Ureter (tissue), 1 donor: Measurements from ENCODE around the gene KIF5A. TPM values are rescaled to one million over a fixed set of nuclear protein-coding genes. Genes with fewer than 3 reads are reported as not detected.
"Not testable (repeated sequence)": the region's sequence is repeated elsewhere in the genome, so short reads cannot be mapped to it uniquely, and the experiment has no call there.

Experiments used
- DNase-seq: peaks from one replicate; pipeline ENCODE4 v3.0.0-alpha.2; 2020; ENCODE audit warnings: low spot score
- total RNA-seq: library from RNA; stranded (reverse); gene quantifications from one replicate; pipeline ENCODE4 v1.2.4, GENCODE V29; 2023
- donor health status: DM: yes; HTN: yes; CAD: no.

KIF5A gene
- total RNA-seq, 1 donor from 2014 or later, result 0.99 TPM

DNA sequence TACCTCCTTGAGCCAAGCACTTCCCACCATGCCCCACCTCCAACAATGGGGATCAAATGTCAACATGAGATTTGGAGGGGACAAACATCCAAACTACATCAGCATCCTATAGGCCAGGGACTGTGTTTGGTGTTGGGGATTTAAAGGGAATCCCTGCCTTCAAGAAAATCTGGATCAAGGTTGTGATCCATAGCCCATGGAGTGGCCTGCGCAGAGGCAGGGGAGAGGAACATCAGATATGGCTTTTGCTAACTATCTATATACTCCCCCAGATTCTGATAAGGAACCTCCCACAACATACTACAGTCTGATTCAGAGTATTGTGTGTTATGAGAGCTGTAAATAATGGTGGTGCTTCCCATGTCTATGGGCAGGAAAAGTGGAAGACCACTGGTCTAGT lies 5.1 kb downstream of the KIF5A start:
- DNase-seq, result no peak

DNA sequence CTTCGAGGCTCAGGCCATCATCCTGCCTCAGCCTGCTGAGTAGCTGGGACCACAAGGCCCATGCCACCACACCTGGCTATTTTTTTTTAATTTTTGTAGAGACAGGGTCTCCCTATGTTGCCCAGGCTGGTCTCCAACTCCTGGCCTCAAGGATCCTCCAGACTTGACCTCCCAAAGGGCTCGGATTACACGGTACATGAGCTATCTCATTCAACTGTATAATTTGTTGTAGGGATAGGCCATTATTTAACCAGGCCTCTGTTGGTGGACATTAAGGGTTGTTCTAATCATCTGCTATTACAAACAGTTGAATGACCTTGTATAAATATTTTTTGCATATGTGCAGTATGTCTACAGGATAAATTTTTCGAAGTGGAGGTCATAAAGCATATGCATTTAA lies 9.0 kb downstream of the KIF5A start:
- DNase-seq, result no peak

DNA sequence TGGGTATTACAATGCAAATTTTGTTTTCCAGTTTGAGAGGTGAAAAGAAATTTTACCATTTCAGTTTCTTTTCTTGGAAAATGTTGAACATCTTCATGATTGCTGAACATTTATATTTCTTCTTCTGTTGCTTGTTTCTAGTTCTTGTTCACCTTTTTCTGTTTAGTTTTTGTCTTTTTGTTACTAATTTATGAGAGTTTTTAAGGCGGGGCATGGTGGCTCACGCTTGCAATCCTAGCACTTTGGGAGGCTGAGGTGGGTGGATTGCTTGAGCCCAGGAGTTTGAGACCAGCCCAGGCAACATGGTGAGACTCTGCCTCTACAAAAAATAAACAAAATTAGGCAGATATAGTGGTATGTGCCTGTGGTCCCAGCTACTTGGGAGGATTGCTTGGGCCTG lies 10.7 kb downstream of the KIF5A start:
- DNase-seq, result no peak

DNA sequence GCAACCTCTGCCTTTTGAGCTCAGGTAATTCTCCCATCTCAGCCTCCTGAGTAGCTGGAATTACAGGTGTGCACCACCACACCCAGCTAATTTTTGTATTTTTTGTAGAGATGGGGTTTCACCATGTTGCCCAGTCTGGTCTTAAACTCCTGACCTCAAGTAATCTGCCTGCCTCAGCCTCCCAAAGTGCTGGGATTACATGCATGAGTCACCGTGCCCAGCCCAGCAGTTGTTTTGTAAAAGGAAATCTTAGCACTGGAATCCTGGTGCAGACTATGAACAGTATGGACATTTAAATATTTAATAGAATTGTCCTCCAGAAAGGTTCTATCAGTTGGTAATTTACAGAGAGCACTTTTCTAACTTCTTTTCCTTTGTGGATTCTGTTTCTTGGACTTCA lies 11.3 kb downstream of the KIF5A start:
- DNase-seq, result not testable (repeated sequence)

DNA sequence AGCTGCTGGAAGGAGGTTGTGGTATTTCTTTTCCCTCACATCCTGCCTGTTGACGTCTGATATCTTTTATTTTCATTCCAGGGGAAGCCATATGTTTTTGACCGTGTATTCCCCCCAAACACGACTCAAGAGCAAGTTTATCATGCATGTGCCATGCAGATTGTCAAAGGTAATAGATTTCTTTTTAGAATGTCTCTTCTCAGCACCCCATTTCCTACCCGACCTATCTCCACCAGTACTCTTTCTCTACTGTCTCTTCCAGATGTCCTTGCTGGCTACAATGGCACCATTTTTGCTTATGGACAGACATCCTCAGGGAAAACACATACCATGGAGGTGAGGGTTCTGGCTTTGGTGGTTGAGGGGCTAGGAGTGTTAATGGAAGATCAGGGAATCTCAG lies 13.5 kb downstream of the KIF5A start:
- no peak for DNase-seq

- no peak for DNase-seq
Measured at GRCh38 chr12:57564178-57564740, 14.4 kb downstream of the KIF5A start.

DNA sequence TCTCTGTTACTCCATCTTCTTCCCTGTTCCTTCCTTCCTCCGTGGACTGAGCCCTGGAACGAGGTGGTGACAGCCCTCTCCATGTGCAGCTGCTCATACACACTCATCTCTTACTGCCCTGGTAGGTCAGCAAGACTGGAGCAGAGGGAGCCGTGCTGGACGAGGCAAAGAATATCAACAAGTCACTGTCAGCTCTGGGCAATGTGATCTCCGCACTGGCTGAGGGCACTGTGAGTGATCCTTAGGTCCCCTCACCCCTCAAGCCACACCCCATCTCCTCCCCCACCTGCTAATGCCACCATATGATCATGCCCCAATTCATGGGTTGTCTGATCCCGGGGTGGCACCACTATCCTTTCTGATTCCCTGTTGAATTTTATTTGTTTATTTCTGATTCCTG lies 19.0 kb downstream of the KIF5A start:
- DNase-seq, result no peak

DNA sequence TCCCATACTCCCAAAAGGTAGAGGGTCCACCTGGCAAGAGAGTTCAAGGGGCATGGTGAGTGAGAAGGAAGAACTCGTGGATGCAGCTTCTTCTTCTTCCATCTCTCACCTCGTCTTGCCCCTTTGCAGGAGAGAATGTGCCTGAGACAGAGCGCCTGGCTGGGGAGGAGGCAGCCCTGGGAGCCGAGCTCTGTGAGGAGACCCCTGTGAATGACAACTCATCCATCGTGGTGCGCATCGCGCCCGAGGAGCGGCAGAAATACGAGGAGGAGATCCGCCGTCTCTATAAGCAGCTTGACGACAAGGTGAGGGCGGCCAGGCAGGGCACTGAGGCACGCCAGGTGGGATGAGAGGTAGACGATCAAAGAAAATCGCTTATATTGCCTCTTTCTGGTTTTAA lies 20.0 kb downstream of the KIF5A start:
- no peak for DNase-seq

DNA sequence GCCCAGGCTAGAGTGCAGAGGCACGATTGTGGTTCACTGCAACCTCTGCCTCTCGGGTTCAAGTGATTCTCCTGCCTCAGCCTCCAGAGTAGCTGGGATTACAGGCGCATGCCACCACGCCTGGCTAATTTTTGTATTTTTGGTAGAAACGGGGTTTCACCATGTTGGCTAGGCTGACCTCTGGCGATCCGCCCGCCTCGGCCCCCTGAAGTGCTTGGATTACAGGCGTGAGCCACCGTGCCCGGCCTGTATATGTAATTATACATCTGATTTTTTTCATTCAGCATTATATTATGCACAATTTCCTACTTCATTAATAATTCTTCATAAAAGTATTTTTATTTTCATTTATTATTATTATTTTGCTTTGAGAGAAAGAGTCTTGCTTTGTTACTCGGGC lies 20.6 kb downstream of the KIF5A start:
- not testable (repeated sequence) for DNase-seq

DNA sequence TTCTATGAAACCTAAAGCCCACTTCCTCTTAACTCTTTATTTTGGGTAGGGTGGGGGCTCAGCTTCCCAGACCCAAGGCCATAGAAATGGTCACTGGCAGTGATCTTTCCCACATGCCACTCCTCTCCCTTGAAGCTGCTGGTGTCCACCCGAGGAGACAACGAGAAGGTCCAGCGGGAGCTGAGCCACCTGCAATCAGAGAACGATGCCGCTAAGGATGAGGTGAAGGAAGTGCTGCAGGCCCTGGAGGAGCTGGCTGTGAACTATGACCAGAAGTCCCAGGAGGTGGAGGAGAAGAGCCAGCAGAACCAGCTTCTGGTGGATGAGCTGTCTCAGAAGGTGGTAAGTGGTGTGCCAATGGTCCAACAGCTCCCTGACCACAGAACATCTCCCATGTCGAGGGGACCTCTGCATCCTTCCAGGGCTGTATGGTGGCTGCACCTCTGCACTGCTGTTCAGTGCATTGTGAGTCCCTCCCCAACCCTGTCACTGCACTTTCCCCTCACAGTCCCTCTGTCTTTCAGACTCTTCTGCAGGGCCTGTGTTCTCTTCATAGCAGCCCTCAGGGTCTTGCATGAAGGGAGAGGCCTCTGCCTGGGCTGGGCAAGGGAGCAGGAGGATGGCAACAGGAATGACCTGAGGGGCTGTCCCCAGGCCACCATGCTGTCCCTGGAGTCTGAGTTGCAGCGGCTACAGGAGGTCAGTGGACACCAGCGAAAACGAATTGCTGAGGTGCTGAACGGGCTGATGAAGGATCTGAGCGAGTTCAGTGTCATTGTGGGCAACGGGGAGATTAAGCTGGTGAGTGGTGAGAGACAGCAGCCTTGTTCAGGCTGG lies 22.3 kb downstream of the KIF5A start:
- no peak for DNase-seq

- DNase-seq, result no peak
Measured at GRCh38 chr12:57574795-57575194, 25.0 kb downstream of the KIF5A start.

GRCh38 chr12:57575771-57576612 lies 26.1 kb downstream of the KIF5A start:
- no peak for DNase-seq

DNA sequence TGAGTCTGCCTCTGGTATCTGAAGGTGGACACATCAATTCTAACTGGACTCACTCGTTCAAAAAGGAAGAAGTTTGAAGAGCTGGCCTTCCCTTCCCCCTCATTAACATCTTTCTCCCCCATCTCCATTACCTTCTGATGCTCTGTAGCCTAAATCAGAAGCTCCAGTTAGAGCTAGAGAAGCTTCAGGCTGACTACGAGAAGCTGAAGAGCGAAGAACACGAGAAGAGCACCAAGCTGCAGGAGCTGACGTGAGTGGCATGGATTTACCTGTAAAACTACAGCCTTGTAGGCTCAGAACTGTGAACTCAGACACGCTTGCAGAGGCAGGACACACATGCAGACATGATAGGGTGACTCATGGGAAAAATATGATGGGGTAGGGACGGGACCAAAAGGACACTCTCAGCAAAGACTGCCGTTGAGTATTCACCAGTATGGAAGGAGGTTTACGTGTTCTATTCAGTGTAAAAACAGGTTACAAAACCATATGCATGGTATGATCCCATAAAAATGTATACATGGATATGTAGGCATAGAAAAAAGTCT lies 26.8 kb downstream of the KIF5A start:
- no peak for DNase-seq

DNA sequence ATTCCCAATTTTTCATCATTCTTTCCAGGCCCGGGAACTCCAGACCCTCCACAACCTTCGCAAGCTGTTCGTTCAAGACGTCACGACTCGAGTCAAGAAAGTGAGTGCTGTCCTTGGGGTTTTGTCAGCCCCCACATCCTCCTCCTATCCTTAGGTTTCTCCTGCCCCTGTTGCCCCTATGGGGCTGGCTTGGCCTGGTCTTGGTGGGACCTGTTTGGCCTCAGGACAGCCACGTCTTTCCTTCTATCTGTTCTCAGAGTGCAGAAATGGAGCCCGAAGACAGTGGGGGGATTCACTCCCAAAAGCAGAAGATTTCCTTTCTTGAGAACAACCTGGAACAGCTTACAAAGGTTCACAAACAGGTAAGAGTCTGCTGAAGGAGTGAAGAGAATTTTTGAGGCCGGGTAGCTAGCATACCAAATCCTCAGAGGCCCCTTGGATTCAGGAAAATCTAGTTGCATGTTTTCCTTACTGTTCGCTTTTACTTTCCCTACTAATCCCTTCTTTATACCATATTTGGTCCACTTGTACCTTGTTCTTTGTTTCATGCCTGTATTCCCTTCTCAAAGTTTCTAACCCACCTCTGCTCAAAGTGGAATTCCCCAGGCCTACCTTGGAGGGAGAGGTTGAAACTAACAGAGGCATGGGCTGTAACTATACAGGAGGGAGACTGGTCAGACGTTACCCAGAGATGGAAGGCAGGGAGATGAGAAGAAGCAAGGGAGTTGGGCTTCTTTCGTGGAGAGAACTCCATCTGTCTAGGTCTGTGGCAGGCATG lies 28.3 kb downstream of the KIF5A start:
- no peak for DNase-seq

DNA sequence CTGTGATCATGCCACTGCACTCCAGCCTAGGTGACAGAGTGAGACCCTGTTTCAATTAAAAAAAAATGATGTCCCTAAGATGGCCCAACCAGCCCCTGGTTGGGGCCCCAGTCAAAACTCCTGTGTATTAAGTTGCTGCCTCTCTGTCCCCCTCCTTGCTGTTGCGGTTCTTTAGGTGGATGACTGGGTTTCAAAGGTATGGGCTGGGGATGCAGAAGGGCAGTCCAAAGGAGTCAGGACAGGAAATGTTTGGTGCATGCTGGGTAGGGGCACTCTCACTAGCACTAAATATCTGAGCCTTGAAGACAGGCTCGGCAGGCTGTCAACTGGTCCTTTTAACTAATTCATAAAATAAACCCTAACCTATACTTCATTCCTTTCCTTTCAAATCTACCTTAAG lies 29.2 kb downstream of the KIF5A start:
- DNase-seq, result no peak

GRCh38 chr12:57579677-57580465 lies 30.0 kb downstream of the KIF5A start:
- DNase-seq, result no peak

DNA sequence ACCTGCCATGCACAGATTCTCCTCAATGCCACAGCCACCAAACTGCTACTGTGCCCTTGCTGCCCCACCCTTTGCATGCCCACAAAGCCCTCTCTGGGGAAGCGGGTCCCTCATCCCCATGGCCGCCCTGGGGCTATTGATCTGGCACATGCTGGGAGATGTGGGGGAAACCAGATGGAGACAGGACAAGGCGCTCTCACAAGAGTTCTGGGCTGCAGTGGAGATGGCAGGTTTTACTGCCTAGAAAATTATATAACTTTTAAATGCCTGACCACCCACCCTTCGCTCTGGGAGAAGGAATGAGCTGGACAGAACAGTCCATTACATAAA lies 30.6 kb downstream of the KIF5A start:
- no peak for DNase-seq

DNA sequence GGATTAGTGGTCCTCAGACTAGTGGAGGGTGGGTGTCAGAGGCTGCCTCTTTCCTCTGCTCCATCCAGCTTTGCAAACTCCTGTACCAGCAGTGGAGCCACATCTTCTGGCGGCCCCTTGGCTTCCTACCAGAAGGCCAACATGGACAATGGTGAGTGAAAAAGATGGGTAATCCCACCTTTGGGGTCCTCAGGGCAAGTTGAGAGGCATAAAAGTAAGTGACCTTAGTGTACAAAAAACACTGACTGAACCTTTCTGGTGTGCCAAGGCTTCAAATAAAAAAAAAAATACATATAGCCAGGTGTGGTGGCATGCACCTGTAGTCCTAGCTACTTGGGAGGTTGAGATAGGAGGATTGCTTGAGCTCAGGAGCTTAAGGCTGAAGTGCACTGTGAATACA lies 32.0 kb downstream of the KIF5A start:
- no peak for DNase-seq

DNA sequence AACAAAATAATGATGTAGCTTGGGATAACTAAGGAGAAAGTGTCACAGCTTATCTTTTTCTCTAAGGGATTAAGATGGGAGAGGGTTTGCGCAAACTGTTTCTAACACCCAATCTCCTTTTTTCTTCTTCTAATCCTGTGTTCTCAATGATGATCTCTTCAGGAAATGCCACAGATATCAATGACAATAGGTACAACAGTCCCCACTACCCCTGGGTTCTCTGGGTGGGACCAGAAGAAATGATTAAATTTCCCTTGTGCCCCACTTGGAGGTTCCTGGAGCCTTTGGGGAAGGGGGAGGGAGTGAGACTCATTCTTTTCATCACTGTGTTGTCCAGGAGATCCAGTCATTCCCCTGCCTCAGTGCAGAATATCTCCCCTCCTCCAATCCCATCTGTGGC lies 32.6 kb downstream of the KIF5A start:
- DNase-seq, result no peak

- peak; percentile 73 for DNase-seq
Measured at GRCh38 chr12:57583008-57583831, 33.4 kb downstream of the KIF5A start.
